IPS DF 4.7 (cell line): ENCODE measurements around the gene P2RY6.

ENCODE experiments used
- DNase-seq: peaks from one replicate; pipeline ENCODE4 v3.0.0-alpha.2; 2013; ENCODE audit warnings: low spot score; ENCODE audit errors: extremely low read depth

P2RY6 gene

GRCh38 chr11:73280626-73281025, 8.5 kb downstream of the P2RY6 start:
- no peak for DNase-seq

- DNase-seq: no peak
Measured at GRCh38 chr11:73281201-73281741, 9.1 kb downstream of the P2RY6 start.

GRCh38 chr11:73281796-73282660, 9.9 kb downstream of the P2RY6 start:
- DNase-seq: no peak

- DNase-seq: no peak
Measured at GRCh38 chr11:73283276-73284000, 11.3 kb downstream of the P2RY6 start.

- no peak for DNase-seq
Measured at GRCh38 chr11:73284106-73284505, 12.0 kb downstream of the P2RY6 start.

GRCh38 chr11:73285721-73286120, 13.6 kb downstream of the P2RY6 start:
- DNase-seq: no peak

GRCh38 chr11:73286240-73286810, 14.2 kb downstream of the P2RY6 start:
- DNase-seq: no peak

GRCh38 chr11:73287400-73288101, 15.4 kb downstream of the P2RY6 start:
- DNase-seq: no peak

- DNase-seq: no peak
Measured at GRCh38 chr11:73288192-73288872, 16.2 kb downstream of the P2RY6 start.

- DNase-seq: no peak
Measured at GRCh38 chr11:73288873-73289707, 17.0 kb downstream of the P2RY6 start.

GRCh38 chr11:73290536-73290935, 18.4 kb downstream of the P2RY6 start:
- no peak for DNase-seq

GRCh38 chr11:73291196-73291595, 19.1 kb downstream of the P2RY6 start:
- no peak for DNase-seq

- no peak for DNase-seq
Measured at GRCh38 chr11:73291781-73292524, 19.8 kb downstream of the P2RY6 start.

GRCh38 chr11:73292525-73292894, 20.4 kb downstream of the P2RY6 start:
- DNase-seq: no peak

- no peak for DNase-seq
Measured at GRCh38 chr11:73293356-73293936, 21.3 kb downstream of the P2RY6 start.

GRCh38 chr11:73294604-73295003, 22.5 kb downstream of the P2RY6 start:
- no peak for DNase-seq

- DNase-seq: no peak
Measured at GRCh38 chr11:73295241-73295995, 23.3 kb downstream of the P2RY6 start.

GRCh38 chr11:73295996-73296318, 23.8 kb downstream of the P2RY6 start:
- no peak for DNase-seq
